ENCODE measurements around the gene SSR2. TPM values are rescaled to one million over a fixed set of nuclear protein-coding genes. Genes with fewer than 3 reads are reported as not detected.

Gene SSR2
- total RNA-seq, 1 donor from 2014 or later: 282 TPM

DNA sequence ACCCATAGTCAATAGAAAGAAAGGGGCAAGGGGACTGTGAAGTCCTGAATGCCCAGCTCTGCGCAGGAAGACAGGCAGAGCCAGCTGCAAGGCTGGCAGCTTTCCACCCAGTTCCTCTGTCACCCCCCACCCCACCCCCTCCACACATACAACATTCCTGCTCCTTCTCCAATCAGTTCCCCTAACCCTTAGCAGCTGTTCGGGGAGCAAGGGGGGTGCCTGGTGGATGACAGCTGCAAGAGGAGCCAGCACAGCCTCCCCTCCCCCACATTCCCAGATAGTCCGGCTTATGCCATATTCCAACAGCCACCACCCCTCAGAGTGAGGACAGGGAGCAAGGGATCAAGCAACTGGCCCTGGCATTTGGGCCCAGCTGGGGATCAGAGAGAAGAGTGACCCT is 52.1 kb downstream of the SSR2 start:
- Mint-ChIP-seq H3K4me1 (peaks cover 22% of the 10 kb centered on the region), H3K27me3 (ENCODE audit: low read depth) (no peaks in the 10 kb centered on the region), H3K9me3 (no peaks in the 10 kb centered on the region), H3K36me3 (peaks cover 19% of the 10 kb centered on the region), H3K4me3 (no peak overlapping the region), H3K27ac (peak overlapping the region; percentile 77)
- no peak for DNase-seq (ENCODE audit: low spot score in 2 of 2, unreplicated experiment in 2 of 2)
- no peak for TF ChIP-seq CTCF (IDR thresholded peaks at IDR 0.05; ENCODE audit: unreplicated experiment)

- Mint-ChIP-seq H3K27me3 (ENCODE audit: low read depth) (no peaks in the 10 kb centered on the region), H3K36me3 (peaks cover 19% of the 10 kb centered on the region), H3K27ac (peak overlapping the region; percentile 56), H3K4me3 (no peak overlapping the region), H3K9me3 (no peaks in the 10 kb centered on the region), H3K4me1 (peaks cover 20% of the 10 kb centered on the region)
- no peak for TF ChIP-seq CTCF (IDR thresholded peaks at IDR 0.05; ENCODE audit: unreplicated experiment)
- DNase-seq (ENCODE audit: low spot score in 2 of 2, unreplicated experiment in 2 of 2): no peak
Observed at GRCh38 chr1:155968051-155968400, 52.7 kb downstream of the SSR2 start.

DNA sequence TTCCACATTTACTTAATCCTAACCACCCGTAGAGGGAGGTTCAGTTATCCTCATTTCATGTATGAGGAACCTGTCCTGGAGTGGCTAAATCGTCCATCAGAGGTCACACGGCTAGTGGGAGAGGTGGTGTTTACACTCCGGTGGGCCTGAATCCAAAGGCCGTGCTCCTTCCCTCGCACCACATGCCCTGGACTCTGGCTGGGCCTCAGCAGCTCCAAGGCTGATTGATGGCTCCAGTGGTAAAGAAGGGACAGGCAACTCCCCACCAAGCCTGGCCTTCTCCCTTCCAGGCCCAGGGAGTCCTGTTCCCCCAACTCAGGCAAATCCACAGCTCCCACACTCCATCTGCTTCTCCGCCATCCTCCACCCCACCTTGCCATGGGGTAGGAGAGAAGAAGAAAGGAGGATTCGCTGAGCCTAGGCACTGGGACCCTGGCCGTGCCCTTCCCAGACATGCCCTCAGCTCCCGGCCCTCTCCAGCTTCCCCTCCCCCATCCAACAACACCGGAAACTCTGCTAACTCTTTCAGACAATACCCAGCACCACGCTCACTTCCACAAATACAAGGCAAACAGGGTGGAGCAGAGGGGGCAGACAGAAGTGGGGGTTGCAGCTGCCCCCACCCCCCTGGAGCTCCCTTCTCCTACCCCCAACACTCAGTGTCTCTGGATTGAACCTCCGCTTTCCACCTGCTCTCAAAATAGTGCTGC is 53.3 kb downstream of the SSR2 start:
- H3K4me1 Mint-ChIP-seq: peaks cover 20% of the 10 kb centered on the region
- no peak overlapping the region for H3K4me3 Mint-ChIP-seq

DNA sequence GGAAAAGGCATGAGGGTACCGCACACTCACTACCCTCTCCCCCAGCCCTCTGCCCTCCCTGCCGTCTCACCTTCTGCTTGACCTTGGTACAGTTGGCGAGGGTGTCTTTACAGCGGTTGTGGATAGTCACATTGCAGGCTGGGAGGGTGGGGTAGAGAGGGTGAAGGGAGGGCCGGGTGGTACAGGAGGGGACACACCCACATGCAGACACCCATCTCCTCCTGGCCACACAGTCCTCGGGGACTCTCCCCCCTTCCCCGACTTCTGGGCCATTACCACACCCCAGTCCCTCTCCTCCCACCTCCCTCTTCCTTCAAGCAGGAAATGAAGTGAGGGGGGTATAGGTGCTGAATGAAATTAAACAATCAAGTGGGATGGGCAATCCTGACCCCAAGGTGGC is 54.0 kb downstream of the SSR2 start:
- DNase-seq (ENCODE audit: low spot score in 2 of 2, unreplicated experiment in 2 of 2): no peak
- no peaks in the 10 kb centered on the region for H3K27me3 Mint-ChIP-seq (ENCODE audit: low read depth)
- H3K4me1 Mint-ChIP-seq: peaks cover 16% of the 10 kb centered on the region
- H3K27ac Mint-ChIP-seq: no peak overlapping the region
- no peak overlapping the region for H3K4me3 Mint-ChIP-seq
- TF ChIP-seq CTCF (IDR thresholded peaks at IDR 0.05; ENCODE audit: unreplicated experiment): no peak
- no peaks in the 10 kb centered on the region for H3K9me3 Mint-ChIP-seq
- peaks cover 23% of the 10 kb centered on the region for H3K36me3 Mint-ChIP-seq

More for the DNA sequence above, 53.3 kb downstream of the SSR2 start:
- Mint-ChIP-seq H3K36me3 (peaks cover 19% of the 10 kb centered on the region), H3K27ac (peak overlapping the region; percentile 56), H3K27me3 (ENCODE audit: low read depth) (no peaks in the 10 kb centered on the region), H3K9me3 (no peaks in the 10 kb centered on the region)
- no peak for DNase-seq (ENCODE audit: low spot score in 2 of 2, unreplicated experiment in 2 of 2)
- no peak for TF ChIP-seq CTCF (IDR thresholded peaks at IDR 0.05; ENCODE audit: unreplicated experiment)

- Mint-ChIP-seq H3K4me3 (no peak overlapping the region), H3K27me3 (ENCODE audit: low read depth) (no peaks in the 10 kb centered on the region), H3K4me1 (peaks cover 16% of the 10 kb centered on the region), H3K9me3 (no peaks in the 10 kb centered on the region), H3K27ac (peak overlapping the region; percentile 16), H3K36me3 (peaks cover 27% of the 10 kb centered on the region)
- DNase-seq (ENCODE audit: low spot score in 2 of 2, unreplicated experiment in 2 of 2): no peak
- TF ChIP-seq CTCF (IDR thresholded peaks at IDR 0.05; ENCODE audit: unreplicated experiment): no peak
Observed at GRCh38 chr1:155966135-155966534, 54.6 kb downstream of the SSR2 start.

All from mesothelial cell of epicardium (in vitro differentiated cells).